GM18873 (cell line): ENCODE measurements around the gene TMEM39B.
"Not testable (repeated sequence)": the region's sequence is repeated elsewhere in the genome, so short reads cannot be mapped to it uniquely, and the experiment has no call there.

Experiments used
- ATAC-seq: cut with Tn5 transposase; IDR thresholded peaks from one replicate; pipeline ENCODE4 v1.9.1; 2021; ENCODE audit warnings: mild to moderate bottlenecking, moderate library complexity, moderate number of reproducible peaks; ENCODE audit not compliant: unreplicated experiment, low FRiP score

Gene TMEM39B

GRCh38 chr1:32072622-32073298 lies at the start of gene TMEM39B:
TSS of gene TMEM39B (plus strand) at chr1:32072939. CDS start at chr1:32073048, 109 bp downstream.
- ATAC-seq = peak; percentile 76

- no peak for ATAC-seq
Measured at GRCh38 chr1:32023351-32023750, 49.4 kb upstream of the TMEM39B start.

GRCh38 chr1:32025515-32025914 lies 47.2 kb upstream of the TMEM39B start:
- ATAC-seq = no peak

- no peak for ATAC-seq
Measured at GRCh38 chr1:32028746-32029145, 44.0 kb upstream of the TMEM39B start.

DNA sequence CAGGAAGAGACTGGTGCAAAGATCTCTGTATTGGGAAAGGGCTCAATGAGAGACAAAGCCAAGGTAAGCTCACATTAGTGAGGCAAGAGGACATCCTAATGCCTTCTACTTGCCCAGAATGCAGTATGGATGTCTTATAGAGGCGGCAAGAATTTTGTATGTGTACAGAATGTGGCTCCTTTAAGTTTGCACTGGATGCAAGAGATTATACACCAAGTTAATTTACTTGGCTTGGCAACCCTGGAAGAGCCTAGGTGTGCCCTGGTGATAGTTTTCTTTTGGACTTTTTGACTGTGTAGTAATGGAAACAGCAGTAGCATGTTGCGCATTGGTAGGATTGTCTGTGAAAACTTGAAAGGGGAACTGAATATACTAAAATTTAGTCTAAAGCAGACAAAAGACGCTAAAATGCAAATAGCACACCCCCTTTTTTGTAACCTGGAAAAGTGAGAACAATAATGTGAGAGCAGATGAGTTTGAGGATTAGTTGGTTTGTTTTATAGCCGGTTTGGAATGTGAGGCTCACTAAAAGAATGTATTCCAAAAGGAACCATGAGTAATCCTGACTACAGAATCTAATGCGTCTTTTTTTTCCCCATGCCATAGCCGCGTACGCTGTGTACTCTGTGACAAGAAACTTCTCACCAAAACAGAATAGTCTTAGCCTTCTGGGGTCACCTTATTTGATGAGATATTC lies 41.0 kb upstream of the TMEM39B start:
- ATAC-seq = no peak

GRCh38 chr1:32032275-32032615 lies 40.5 kb upstream of the TMEM39B start:
- no peak for ATAC-seq

DNA sequence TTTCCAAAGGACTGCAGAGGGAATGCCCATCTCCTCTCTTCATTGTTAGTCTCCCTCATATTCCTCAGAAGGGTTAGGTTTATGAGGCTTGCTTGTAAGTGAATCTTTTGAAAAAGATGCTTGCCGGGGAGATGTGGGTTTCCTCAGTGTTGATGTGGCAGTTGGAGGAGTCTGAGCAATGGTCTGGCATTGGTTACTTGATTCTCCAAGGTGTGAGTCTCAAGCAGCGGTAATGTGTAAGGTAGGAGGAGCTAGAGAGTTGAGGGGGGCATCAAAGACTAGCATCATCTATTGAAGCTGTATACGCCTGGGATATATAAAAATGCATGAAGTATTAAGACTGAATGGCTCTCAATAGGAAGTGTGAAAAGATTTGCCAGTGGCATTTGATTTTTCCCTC lies 37.6 kb upstream of the TMEM39B start:
- no peak for ATAC-seq

DNA sequence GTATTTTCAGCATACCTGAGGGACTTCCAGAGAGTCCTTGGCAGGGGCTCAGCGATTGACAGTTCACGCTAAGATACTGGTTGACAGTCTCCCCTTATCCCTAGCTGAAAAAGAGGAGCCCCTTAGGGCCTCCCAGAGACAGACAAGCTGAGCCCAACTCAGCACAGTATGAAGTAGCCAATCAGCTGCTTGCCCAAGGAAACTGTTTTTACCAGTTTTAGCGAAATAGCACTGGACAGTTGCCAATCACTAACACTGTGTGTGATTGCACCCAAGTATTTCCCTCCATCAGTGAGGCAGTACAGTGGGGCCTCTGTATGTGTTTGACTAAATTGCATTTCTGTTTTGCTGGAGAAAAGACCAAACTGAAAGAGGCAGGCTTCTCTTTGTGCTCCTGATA lies 32.0 kb upstream of the TMEM39B start:
- ATAC-seq = no peak

GRCh38 chr1:32042330-32042729 lies 30.4 kb upstream of the TMEM39B start:
- ATAC-seq = no peak

GRCh38 chr1:32044234-32044633 lies 28.5 kb upstream of the TMEM39B start:
- ATAC-seq = no peak

DNA sequence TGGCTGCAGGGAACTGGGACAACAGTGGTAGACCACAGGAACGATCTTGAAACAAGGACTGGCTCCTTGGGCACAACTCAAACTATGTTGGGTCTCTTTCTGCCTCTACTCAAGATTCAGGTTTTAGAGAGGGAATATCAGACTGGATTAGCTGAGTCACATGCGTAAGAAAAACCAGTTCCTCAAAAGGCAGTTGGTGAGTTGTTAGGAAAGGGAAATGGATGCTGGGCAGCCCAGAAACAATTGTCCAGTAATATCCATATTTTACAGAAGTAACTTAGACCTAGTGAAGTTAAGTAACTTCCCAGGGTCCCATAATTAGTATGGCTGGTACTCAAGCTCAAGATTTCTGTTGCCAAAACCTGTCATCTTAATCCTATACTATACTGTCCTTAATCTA lies 27.0 kb upstream of the TMEM39B start:
- ATAC-seq = no peak

DNA sequence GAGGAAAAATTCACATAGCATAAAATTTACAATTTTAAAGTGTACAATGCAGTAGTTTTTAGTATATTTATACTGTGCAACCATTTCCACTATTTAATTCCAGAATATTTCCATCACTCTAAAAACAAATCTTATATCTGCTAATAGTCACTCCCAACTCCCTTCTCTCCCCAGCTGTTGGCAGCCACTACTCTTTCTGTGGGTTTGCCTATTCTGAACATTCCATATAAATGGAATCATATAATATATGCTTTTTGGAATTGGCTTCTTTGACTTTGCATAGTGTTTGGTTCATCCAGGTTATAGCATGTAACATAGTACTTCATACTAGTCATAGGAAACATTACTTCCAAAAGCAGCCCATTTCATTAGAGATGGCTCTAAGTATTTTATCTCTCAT lies 25.0 kb upstream of the TMEM39B start:
- no peak for ATAC-seq

DNA sequence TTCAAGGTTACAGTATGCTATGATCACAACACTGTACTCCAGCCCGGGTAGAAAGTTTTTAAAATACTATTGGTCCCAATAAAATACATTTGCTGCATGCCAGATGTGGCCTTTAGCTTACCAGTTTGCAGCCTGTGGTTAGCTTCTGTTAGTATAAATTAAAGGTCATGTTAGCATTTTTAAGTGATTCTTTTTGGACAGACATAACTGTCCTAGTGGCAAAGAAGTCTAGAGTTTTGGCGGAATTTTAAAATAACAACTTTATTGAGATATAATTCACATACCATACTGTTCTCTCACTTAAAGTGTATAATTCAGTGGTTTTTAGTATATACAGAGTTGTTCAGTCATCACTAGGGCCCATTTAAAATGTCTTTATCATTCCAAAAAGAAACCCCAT lies 24.3 kb upstream of the TMEM39B start:
- no peak for ATAC-seq

DNA sequence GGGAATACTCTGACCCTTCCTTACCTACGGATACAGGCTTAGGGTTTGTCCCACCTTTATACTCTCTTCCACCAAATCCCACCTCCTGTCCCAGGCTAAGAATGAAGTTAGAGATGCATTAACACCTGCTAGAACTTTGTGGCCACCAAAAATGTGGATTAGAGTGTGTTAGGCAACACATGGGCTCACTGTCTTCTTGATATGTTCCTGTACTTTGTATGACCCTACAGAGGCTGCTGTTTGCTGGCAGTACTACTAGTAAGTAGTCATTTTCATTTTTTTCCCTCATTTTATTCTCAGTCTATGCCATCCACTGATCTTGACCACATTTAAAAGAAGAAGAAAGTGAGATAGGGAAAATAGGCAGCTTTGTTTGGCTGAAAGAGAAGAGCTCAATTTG lies 21.0 kb upstream of the TMEM39B start:
- ATAC-seq = no peak

DNA sequence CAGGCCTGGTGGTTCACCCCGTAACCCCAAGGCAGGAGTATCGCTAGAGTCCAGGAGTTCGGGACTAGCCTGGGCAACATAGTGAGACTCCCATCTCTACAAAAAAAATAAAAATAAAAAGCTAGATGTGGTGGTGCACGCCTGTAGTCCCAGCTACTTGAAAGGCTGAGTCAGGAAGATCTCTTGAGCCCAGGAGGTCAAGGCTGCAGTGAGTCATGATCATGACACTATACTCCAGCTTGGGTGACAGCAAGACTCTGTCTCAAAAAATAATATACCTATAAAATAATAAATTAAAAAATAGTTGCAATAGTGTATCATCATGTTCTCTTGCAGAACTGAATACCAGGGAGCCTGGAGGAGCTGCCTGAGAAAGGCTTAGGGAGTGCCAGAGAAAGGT lies 19.9 kb upstream of the TMEM39B start:
- no peak for ATAC-seq

GRCh38 chr1:32055416-32055815 lies 17.3 kb upstream of the TMEM39B start:
- ATAC-seq = no peak

DNA sequence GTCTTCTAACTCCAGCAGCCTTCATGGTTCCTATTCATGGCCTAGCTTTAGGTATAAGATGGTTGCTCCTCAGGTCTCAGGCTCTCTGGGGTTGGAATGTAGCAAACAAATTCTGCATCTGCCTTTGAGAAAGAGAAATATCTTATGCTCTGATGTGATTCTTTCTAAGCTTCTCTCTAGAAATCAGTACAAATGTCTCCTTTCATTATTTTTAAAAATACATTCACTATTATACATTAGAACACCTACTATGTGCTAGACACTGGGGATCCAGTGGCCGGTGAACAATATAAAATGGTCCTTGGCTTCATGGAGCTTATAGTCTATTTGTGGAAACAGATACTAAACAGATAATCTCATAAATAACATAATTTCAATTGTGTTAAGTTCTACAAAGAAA lies 16.1 kb upstream of the TMEM39B start:
- no peak for ATAC-seq

DNA sequence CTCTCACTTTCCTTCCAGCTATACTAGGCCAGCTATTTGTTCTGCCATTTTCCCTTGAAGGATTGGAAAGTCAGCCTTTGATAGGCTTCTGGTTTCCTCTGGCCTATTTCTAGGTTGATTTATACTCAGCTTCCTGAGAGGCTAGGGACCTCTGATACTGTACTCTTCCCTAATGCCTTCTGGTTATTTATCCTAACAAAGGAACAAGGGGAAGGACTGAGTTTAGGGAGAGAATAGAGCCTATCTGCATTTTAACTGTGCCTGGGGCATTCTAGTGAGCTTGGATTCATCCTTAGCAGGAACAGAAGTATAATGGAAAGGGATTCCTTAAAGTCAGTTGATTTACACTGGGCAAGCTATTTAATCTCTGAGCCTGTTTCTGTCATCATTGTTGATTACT lies 11.8 kb upstream of the TMEM39B start:
- ATAC-seq = no peak

- ATAC-seq = no peak
Measured at GRCh38 chr1:32062867-32063230, 9.9 kb upstream of the TMEM39B start.

- ATAC-seq = no peak
Measured at GRCh38 chr1:32063261-32063681, 9.5 kb upstream of the TMEM39B start.

GRCh38 chr1:32065613-32066488 lies 6.9 kb upstream of the TMEM39B start:
- ATAC-seq = not testable (repeated sequence)
